ENCODE measurements around the gene CEMIP.

GRCh38 chr15:80790236-80790635, 11.1 kb downstream of the CEMIP start:
- TF ChIP-seq FOXM1 (IDR thresholded peaks at IDR 0.05; ENCODE audit: borderline replicate concordance): no peak
- no peak for TF ChIP-seq FOXK2 (IDR thresholded peaks at IDR 0.05)
- no peak for TF ChIP-seq HDGF (IDR thresholded peaks at IDR 0.05; ENCODE audit: borderline replicate concordance)
- no peak for TF ChIP-seq SP1 (IDR thresholded peaks at IDR 0.05)
